Stimulated activated naive CD8-positive, alpha-beta T cell treated with anti-CD3 and anti-CD28 coated beads, Interleukin-15, amount 100 ng/mL, for 72 hours (primary cell): Measurements from ENCODE around the gene FBN1.

Experiments used
- ATAC-seq: fragments of 150-1000 bp; cut with Tn5 transposase; 2 replicates; pipeline ENCODE4 v1.10.0; 2021; ENCODE audit warnings: mild to moderate bottlenecking, moderate library complexity
- DNase-seq, 2 donors: peaks; one replicate each; pipeline ENCODE4 v3.0.0; 2021 to 2022
- H3K27ac Mint-ChIP-seq, 2 donors: one replicate each; pipeline ENCODE4 v1.8.0; 2022; ENCODE audit warnings: mild to moderate bottlenecking in 2 of 2, mixed read lengths in 2 of 2, moderate library complexity in 2 of 2
- H3K27me3 Mint-ChIP-seq: one replicate; pipeline ENCODE4 v1.8.0; 2022; ENCODE audit warnings: mixed read lengths
- H3K4me1 Mint-ChIP-seq: one replicate; pipeline ENCODE4 v1.8.0; 2022; ENCODE audit warnings: mild to moderate bottlenecking, mixed read lengths
- H3K4me3 Mint-ChIP-seq, 2 donors: one replicate each; pipeline ENCODE4 v1.8.0; 2022; ENCODE audit warnings: mild to moderate bottlenecking in 2 of 2, mixed read lengths in 2 of 2, moderate library complexity in 1 of 2
- H3K9me3 Mint-ChIP-seq, 2 donors: one replicate each; pipeline ENCODE4 v1.8.0; 2022; ENCODE audit warnings: mixed read lengths in 2 of 2

FBN1 gene

GRCh38 chr15:48582452-48583247, 62.9 kb downstream of the FBN1 start:
- Mint-ChIP-seq H3K9me3 (no peaks in the 10 kb centered on the region), H3K4me1 (no peaks in the 10 kb centered on the region), H3K27me3 (no peaks in the 10 kb centered on the region), H3K27ac (no peak overlapping the region), H3K4me3 (no peak overlapping the region)
- no peak for DNase-seq
- ATAC-seq: no peak

GRCh38 chr15:48581219-48581618, 64.3 kb downstream of the FBN1 start:
- H3K4me3 Mint-ChIP-seq: no peak overlapping the region
- no peak for DNase-seq
- H3K27ac Mint-ChIP-seq: no peak overlapping the region
- no peaks in the 10 kb centered on the region for H3K4me1 Mint-ChIP-seq
- no peaks in the 10 kb centered on the region for H3K9me3 Mint-ChIP-seq
- no peaks in the 10 kb centered on the region for H3K27me3 Mint-ChIP-seq
- no peak for ATAC-seq

- H3K27me3 Mint-ChIP-seq: no peaks in the 10 kb centered on the region
- ATAC-seq (no peak), DNase-seq (no peak)
- H3K4me1 Mint-ChIP-seq: no peaks in the 10 kb centered on the region
- no peaks in the 10 kb centered on the region for H3K9me3 Mint-ChIP-seq
- no peak overlapping the region for H3K27ac Mint-ChIP-seq
- no peak overlapping the region for H3K4me3 Mint-ChIP-seq
These were observed 64.8 kb downstream of the FBN1 start for GRCh38 chr15:48580736-48581135.

- no peak overlapping the region for H3K4me3 Mint-ChIP-seq
- no peak for ATAC-seq
- H3K27me3 Mint-ChIP-seq: no peaks in the 10 kb centered on the region
- DNase-seq: no peak
- H3K4me1 Mint-ChIP-seq: no peaks in the 10 kb centered on the region
- no peak overlapping the region for H3K27ac Mint-ChIP-seq
- no peaks in the 10 kb centered on the region for H3K9me3 Mint-ChIP-seq
These were observed 65.4 kb downstream of the FBN1 start for GRCh38 chr15:48579945-48580671.

- Mint-ChIP-seq H3K27ac (no peak overlapping the region), H3K4me3 (no peak overlapping the region), H3K27me3 (no peaks in the 10 kb centered on the region), H3K9me3 (no peaks in the 10 kb centered on the region), H3K4me1 (no peaks in the 10 kb centered on the region)
- ATAC-seq (no peak), DNase-seq (no peak)
These were observed 66.5 kb downstream of the FBN1 start for GRCh38 chr15:48578965-48579364.

- no peaks in the 10 kb centered on the region for H3K27me3 Mint-ChIP-seq
- ATAC-seq (no peak), DNase-seq (no peak)
These were observed 68.0 kb downstream of the FBN1 start for GRCh38 chr15:48577469-48577868.

GRCh38 chr15:48574187-48574586, 71.3 kb downstream of the FBN1 start:
- no peak for ATAC-seq
- H3K27ac Mint-ChIP-seq: no peak overlapping the region
- H3K27me3 Mint-ChIP-seq: no peaks in the 10 kb centered on the region

More at GRCh38 chr15:48577469-48577868, 68.0 kb downstream of the FBN1 start:
- Mint-ChIP-seq H3K27ac (no peak overlapping the region), H3K4me1 (no peaks in the 10 kb centered on the region), H3K9me3 (no peaks in the 10 kb centered on the region), H3K4me3 (no peak overlapping the region)

GRCh38 chr15:48573780-48574179, 71.7 kb downstream of the FBN1 start:
- Mint-ChIP-seq H3K9me3 (no peaks in the 10 kb centered on the region), H3K4me3 (no peak overlapping the region), H3K27me3 (no peaks in the 10 kb centered on the region), H3K4me1 (no peaks in the 10 kb centered on the region), H3K27ac (peak overlapping the region in 1 of 2 donors; percentile 3)
- no peak for DNase-seq
- ATAC-seq: no peak

More at GRCh38 chr15:48574187-48574586, 71.3 kb downstream of the FBN1 start:
- Mint-ChIP-seq H3K4me3 (no peak overlapping the region), H3K9me3 (no peaks in the 10 kb centered on the region), H3K4me1 (no peaks in the 10 kb centered on the region)
- no peak for DNase-seq

- Mint-ChIP-seq H3K27me3 (no peaks in the 10 kb centered on the region), H3K4me1 (no peaks in the 10 kb centered on the region), H3K9me3 (no peaks in the 10 kb centered on the region), H3K27ac (no peak overlapping the region), H3K4me3 (no peak overlapping the region)
- ATAC-seq (no peak), DNase-seq (no peak)
These were observed 72.7 kb downstream of the FBN1 start for GRCh38 chr15:48572823-48573222.

- DNase-seq (no peak), ATAC-seq (no peak)
- Mint-ChIP-seq H3K27me3 (no peaks in the 10 kb centered on the region), H3K27ac (no peak overlapping the region), H3K9me3 (no peaks in the 10 kb centered on the region), H3K4me3 (no peak overlapping the region), H3K4me1 (no peaks in the 10 kb centered on the region)
These were observed 74.0 kb downstream of the FBN1 start for GRCh38 chr15:48571510-48571909.

- Mint-ChIP-seq H3K4me3 (no peak overlapping the region), H3K4me1 (no peaks in the 10 kb centered on the region), H3K27ac (no peak overlapping the region), H3K27me3 (no peaks in the 10 kb centered on the region), H3K9me3 (no peaks in the 10 kb centered on the region)
- ATAC-seq: no peak
- DNase-seq: no peak
These were observed 74.7 kb downstream of the FBN1 start for GRCh38 chr15:48570822-48571221.

GRCh38 chr15:48569591-48570302, 75.8 kb downstream of the FBN1 start:
- Mint-ChIP-seq H3K9me3 (no peaks in the 10 kb centered on the region), H3K27me3 (no peaks in the 10 kb centered on the region), H3K4me1 (no peaks in the 10 kb centered on the region), H3K4me3 (no peak overlapping the region), H3K27ac (no peak overlapping the region)
- DNase-seq (no peak), ATAC-seq (no peak)

GRCh38 chr15:48566668-48567067, 78.8 kb downstream of the FBN1 start:
- H3K4me1 Mint-ChIP-seq: no peaks in the 10 kb centered on the region
- H3K27me3 Mint-ChIP-seq: no peaks in the 10 kb centered on the region
- no peak for DNase-seq
- no peak overlapping the region for H3K4me3 Mint-ChIP-seq
- no peaks in the 10 kb centered on the region for H3K9me3 Mint-ChIP-seq
- no peak overlapping the region for H3K27ac Mint-ChIP-seq
- ATAC-seq: no peak

- DNase-seq: no peak
- Mint-ChIP-seq H3K27ac (no peak overlapping the region), H3K4me1 (no peaks in the 10 kb centered on the region), H3K27me3 (no peaks in the 10 kb centered on the region), H3K9me3 (no peaks in the 10 kb centered on the region), H3K4me3 (no peak overlapping the region)
- no peak for ATAC-seq
These were observed 79.7 kb downstream of the FBN1 start for GRCh38 chr15:48565560-48566482.

GRCh38 chr15:48564690-48565089, 80.8 kb downstream of the FBN1 start:
- Mint-ChIP-seq H3K27me3 (no peaks in the 10 kb centered on the region), H3K4me3 (no peak overlapping the region), H3K27ac (no peak overlapping the region), H3K4me1 (no peaks in the 10 kb centered on the region), H3K9me3 (no peaks in the 10 kb centered on the region)
- DNase-seq: no peak
- ATAC-seq: no peak
